GM12865 (cell line): ENCODE data around the gene PRKN.
A peak's percentile ranks its signal among the peaks of the same experiment; 100 is the strongest.
"Not testable (repeated sequence)": the region's sequence is repeated elsewhere in the genome, so short reads cannot be mapped to it uniquely, and the experiment has no call there.

Source experiments
- DNase-seq: peaks from one replicate; pipeline ENCODE4 v3.0.0; 2010; ENCODE audit warnings: low read depth
- H3K4me3 ChIP-seq: 2 replicates; pipeline ENCODE4 v1.5.1; 2011; ENCODE audit warnings: mild to moderate bottlenecking, low read depth, low read length, control low read depth
- TF ChIP-seq, protein P1 (sequence below): IDR thresholded peaks from 2 replicates; pipeline ENCODE4 v1.5.1; 2011; ENCODE audit warnings: low read length, control low read depth, low read depth, inconsistent platforms; ENCODE audit not compliant: insufficient read depth; ENCODE audit errors: missing control alignments

Gene PRKN

DNA sequence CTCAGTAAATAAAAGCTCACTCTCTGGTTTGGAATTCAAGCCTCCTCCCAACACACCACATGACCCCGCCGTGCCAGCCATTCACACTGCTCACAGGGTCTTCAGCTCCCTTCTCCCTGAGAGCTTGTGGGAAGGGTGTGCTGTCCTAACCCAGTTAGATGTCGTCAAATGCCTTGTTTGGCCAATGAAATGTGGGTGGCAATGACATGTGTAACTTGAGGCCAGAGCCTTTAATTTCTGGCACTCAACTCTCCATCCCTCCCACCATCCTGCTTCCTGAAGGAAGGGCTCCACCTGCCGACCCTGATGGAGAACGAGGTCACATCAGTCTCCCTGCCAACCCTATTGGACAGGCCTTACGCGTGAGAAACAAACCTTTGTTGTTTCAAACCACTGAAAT lies 1229.2 kb downstream of the PRKN start:
- peak; percentile 18 for DNase-seq
- TF ChIP-seq, protein P1, sequence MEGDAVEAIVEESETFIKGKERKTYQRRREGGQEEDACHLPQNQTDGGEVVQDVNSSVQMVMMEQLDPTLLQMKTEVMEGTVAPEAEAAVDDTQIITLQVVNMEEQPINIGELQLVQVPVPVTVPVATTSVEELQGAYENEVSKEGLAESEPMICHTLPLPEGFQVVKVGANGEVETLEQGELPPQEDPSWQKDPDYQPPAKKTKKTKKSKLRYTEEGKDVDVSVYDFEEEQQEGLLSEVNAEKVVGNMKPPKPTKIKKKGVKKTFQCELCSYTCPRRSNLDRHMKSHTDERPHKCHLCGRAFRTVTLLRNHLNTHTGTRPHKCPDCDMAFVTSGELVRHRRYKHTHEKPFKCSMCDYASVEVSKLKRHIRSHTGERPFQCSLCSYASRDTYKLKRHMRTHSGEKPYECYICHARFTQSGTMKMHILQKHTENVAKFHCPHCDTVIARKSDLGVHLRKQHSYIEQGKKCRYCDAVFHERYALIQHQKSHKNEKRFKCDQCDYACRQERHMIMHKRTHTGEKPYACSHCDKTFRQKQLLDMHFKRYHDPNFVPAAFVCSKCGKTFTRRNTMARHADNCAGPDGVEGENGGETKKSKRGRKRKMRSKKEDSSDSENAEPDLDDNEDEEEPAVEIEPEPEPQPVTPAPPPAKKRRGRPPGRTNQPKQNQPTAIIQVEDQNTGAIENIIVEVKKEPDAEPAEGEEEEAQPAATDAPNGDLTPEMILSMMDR, result no peak
- H3K4me3 ChIP-seq, result no peak overlapping the region

DNA sequence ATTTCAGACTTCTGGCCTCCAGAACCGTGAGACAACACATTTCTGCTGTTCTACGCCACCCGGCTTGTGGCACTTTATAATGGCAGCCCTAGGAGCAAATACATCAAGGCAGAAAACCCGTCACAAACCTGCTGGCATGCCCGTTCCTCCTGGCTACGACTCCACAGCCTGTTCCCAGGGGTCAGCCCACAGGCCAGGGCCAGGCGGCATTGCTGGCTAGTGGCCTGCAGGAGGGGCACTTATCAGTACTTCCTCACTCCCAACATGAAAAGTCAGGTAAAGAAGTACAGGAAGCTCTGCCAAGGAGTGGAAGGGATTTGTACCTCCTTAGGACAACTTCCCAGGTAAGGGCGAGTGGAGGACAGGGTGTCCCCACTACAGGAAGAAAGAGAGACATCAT lies 1230.6 kb downstream of the PRKN start:
- no peak for DNase-seq
- H3K4me3 ChIP-seq, result no peak overlapping the region
- TF ChIP-seq, protein P1, result no peak

DNA sequence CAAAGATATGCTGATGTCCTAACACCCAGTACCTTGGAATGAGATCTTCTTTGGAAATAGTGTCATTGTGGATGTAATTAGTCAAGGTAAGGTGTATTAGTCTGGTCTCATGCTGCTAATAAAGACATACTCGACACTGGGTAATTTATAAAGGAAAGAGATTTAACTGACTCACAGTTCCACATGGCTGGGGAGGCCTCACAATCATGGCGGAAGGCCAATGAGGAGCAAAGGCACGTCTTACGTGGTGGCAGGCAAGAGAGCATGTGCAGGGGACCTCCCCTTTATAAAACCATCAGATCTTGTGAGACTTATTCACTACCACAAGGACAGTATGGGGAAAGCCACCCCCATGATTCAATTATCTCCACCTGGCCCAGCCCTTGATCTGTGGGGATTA lies 1231.3 kb downstream of the PRKN start:
- H3K4me3 ChIP-seq, DNase-seq: not testable (repeated sequence)

DNA sequence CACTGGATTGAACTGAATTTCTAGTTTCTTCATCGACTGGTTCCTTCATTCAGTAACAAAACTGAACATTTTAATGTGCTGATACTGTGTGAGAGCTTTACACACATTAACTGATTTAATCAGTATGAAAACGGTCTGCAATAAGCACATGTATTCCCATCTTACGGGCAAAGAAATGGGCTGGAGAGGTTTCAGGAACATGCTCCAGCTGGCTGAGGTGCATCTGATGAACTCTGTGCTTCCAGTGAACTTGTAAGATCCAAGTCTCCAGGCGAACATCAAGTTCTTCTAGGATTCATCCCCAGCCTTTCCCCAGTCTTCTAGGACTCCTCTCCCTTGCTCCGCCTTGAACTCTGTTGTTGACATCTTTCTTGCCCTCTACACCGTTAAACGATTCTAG lies 1233.0 kb downstream of the PRKN start:
- TF ChIP-seq, protein P1, result no peak
- no peak overlapping the region for H3K4me3 ChIP-seq
- no peak for DNase-seq

DNA sequence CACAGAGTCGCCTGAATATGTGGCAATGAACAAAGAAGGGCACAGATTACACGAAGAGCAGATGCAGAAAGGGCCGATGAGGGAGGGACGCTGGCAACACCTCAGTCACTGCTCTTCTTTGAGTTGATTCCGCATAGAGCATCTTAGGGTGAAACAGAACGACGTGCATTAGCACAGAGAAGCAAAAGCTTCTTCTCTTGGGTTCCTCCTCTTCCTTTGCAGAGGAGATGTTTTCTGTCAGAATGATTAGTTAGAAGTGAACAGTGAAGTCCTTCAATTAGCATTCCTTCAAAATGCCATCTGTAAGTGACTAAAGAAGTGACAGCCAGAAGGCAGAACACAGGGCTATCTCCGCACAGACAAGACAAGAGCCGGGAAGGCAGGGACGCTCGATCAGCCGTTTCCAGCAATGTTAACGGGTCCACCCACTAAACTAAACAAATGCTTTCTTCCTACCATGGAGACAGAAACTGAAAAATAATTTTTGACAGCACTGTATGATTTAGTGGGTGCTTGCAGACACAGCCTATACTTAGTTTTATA lies 1233.9 kb downstream of the PRKN start:
- no peak for DNase-seq
- H3K4me3 ChIP-seq, result no peak overlapping the region
- TF ChIP-seq, protein P1, result no peak

DNA sequence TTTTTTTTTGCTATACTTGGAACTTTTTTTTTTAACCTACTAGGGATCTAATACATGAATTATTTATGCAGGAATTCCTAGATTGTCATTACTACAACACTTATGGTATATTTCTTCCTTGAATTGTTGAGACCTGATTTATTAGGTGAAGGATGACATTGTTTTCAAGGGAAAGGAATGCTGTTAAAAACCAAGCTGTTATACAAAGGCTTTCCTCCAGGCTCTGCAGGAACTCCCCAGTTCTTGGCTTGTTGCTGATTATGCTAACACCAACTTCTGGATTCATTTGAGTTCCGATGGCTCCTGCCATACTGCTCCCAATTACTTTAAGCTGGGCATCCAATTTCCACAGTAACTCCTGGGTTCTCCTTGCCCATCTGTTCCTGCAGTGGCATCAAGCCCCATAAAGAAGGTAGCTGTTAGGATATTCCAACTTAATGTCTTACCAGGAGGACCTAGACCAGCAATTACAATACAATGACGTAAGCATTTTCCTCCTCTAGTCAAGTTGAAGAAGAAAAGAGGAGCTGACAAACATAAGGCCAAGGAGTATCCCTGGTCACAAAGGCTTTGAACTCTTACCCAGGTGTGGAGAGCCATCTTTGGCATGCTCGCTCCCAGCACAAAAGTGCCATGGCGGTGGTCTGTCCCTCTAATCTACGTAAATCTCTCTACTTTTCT lies 1237.8 kb downstream of the PRKN start:
- TF ChIP-seq, protein P1, result no peak
- no peak overlapping the region for H3K4me3 ChIP-seq
- no peak for DNase-seq

DNA sequence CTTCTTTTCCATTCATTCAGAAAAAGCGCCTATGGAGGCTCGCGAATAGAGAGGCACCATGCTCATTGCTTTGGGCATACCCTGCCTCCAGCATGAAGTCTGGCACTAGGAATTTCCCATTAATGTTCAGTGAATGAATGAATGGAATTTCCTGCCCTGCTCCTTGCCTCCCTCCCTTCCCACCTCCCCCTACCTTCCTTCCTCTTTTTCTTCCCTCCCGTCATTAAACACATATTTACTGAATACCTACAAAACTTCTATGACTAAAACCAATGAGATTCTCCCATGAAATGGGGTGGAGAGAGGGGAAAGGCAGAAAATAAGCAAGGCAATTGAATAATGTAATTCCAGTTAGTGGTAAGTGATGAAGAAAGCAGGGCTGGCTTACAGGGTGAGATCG lies 1239.9 kb downstream of the PRKN start:
- H3K4me3 ChIP-seq, result no peak overlapping the region
- DNase-seq, result no peak
- TF ChIP-seq, protein P1, result no peak
